PC-3 (cell line): ENCODE measurements around the gene STYK1.

Source experiments
- CTCF ChIP-seq: fragments of 300-600 bp; sonication (generic); conservative IDR thresholded peaks from 2 replicates; pipeline ENCODE4 v1.5.1; 2017; ENCODE audit warnings: antibody characterized with exemption, low read depth, mild to moderate bottlenecking, low read length
- EZH2phosphoT487 ChIP-seq: fragments of 300-600 bp; sonication (generic); IDR thresholded peaks from 2 replicates; pipeline ENCODE4 v1.6.1; 2018; ENCODE audit warnings: mild to moderate bottlenecking, antibody characterized with exemption, low read length, borderline replicate concordance

GRCh38 chr12:10617863-10618262 is 56.0 kb downstream of the STYK1 start:
- no peak for TF ChIP-seq EZH2phosphoT487
- TF ChIP-seq CTCF: no peak
